ENCODE measurements around the gene ANKDD1B.

DNA sequence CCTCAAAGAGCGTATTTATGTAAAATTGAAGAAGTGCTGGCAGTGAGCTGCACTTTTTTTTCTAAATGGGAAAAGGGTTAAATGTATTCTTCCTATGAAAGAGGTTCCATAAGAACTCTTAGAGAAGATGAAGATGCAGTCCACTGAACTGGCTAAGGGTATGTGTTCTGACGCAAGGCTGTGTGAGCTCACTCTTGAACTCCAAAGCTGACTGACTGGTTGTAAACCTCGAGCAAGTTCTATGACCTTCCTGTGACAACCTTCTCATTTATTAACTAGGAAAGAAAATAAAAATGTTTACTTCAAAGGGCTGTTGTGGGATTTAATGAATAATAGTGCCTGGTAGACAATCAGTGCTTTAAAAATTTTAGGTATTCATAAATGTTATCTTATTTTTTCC, 59.3 kb downstream of the ANKDD1B start:
- TF ChIP-seq CTCF (IDR thresholded peaks at IDR 0.05 in 4 of 5, conservative IDR thresholded peaks at IDR 0.05 in 1 of 5), result no peak
- no peak for TF ChIP-seq POLR2A (IDR thresholded peaks at IDR 0.05)

Data from gastrocnemius medialis (tissue), 4 donors.